ENCODE measurements around the gene STOML1.
A peak's percentile ranks its signal among the peaks of the same experiment; 100 is the strongest.
"Not testable (repeated sequence)": the region's sequence is repeated elsewhere in the genome, so short reads cannot be mapped to it uniquely, and the experiment has no call there.

STOML1 gene

DNA sequence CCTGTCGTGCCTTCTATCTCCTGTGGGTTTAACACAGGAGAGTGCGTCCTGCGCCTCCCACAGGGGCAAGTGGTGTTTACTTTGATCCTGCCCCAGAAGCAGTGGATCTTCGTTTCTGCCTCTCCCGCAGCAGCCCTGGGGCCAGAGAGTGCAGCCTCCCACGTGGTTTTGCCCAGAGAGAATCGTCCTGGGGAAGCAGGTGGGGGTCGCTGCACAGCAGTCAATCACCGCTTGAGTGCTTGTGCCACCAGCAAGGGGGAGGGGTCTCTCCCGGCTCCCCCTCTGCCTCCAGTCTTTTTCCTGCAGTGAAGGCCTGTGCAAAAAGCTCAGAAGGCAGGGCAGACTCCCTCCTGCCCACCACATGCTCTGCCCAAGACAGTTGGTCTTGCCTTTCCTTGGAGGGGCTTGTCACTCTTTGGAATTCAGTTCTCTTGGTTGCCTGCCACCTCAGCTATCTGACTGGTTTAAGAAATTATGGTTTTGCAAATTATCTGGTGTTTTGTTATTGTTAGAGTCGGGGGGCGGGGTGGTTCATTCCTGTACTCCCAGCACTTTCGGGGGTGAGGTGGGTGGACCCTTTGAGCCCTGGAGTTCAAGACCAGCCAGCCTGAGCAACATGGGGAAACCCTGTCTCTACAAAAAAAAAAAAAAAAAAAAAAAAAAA is 26.9 kb downstream of the STOML1 start:
- Histone ChIP-seq H4K20me1 (ENCODE audit: insufficient read depth) (no peaks in the 10 kb centered on the region), H3K4me3 (IDR thresholded peaks at IDR 0.05; ENCODE audit: insufficient read depth, low read depth, low read length) (no peak overlapping the region), H2AFZ (ENCODE audit: low read depth) (peak overlapping the region; percentile 96), H3K27me3 (ENCODE audit: insufficient read depth, low read depth) (no peaks in the 10 kb centered on the region), H3K36me3 (ENCODE audit: insufficient read depth) (no peaks in the 10 kb centered on the region), H3K9ac (peak overlapping the region; percentile 66), H3K4me2 (peak overlapping the region; percentile 83), H3K4me1 (ENCODE audit: low read depth, poor library complexity, severe bottlenecking) (peaks cover 65% of the 10 kb centered on the region), H3K27ac (peak overlapping the region; percentile 83), H3K79me2 (ENCODE audit: insufficient read depth, low read depth) (no peaks in the 10 kb centered on the region)
- TF ChIP-seq, protein P1, sequence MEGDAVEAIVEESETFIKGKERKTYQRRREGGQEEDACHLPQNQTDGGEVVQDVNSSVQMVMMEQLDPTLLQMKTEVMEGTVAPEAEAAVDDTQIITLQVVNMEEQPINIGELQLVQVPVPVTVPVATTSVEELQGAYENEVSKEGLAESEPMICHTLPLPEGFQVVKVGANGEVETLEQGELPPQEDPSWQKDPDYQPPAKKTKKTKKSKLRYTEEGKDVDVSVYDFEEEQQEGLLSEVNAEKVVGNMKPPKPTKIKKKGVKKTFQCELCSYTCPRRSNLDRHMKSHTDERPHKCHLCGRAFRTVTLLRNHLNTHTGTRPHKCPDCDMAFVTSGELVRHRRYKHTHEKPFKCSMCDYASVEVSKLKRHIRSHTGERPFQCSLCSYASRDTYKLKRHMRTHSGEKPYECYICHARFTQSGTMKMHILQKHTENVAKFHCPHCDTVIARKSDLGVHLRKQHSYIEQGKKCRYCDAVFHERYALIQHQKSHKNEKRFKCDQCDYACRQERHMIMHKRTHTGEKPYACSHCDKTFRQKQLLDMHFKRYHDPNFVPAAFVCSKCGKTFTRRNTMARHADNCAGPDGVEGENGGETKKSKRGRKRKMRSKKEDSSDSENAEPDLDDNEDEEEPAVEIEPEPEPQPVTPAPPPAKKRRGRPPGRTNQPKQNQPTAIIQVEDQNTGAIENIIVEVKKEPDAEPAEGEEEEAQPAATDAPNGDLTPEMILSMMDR (conservative IDR thresholded peaks at IDR 0.05; ENCODE audit: low read depth, low read length): peak; percentile 49; the same call in 1 of the 2 replicates

DNA sequence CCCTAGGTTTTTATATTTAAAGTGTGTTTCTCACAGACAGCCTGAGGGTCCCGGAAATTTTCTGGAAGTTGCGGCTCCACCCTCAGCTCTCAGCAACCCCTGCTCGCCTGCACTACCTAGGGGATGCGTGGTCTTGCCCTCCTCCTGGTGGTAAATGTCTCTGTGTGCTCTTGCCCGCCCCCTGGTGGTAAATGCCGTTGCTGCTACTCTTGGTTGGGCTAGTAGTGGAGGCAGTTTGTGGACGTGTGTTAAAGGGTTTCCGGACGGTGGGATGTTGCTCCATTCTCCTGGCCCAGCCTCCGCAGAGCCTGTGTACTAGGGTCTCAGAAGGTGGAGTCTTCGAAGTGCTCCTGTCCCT is 27.4 kb downstream of the STOML1 start:
- no peaks in the 10 kb centered on the region for H4K20me1 ChIP-seq (ENCODE audit: insufficient read depth)
- no peak overlapping the region for H3K4me3 ChIP-seq (IDR thresholded peaks at IDR 0.05; ENCODE audit: insufficient read depth, low read depth, low read length)
- no peaks in the 10 kb centered on the region for H3K27me3 ChIP-seq (ENCODE audit: insufficient read depth, low read depth)
- peak overlapping the region; percentile 83 for H3K27ac ChIP-seq
- TF ChIP-seq, protein P1 (conservative IDR thresholded peaks at IDR 0.05; ENCODE audit: low read depth, low read length): peak; percentile 91
- H2AFZ ChIP-seq (ENCODE audit: low read depth): peak overlapping the region; percentile 96
- peak overlapping the region; percentile 83 for H3K4me2 ChIP-seq
- H3K4me1 ChIP-seq (ENCODE audit: low read depth, poor library complexity, severe bottlenecking): peaks cover 70% of the 10 kb centered on the region
- H3K79me2 ChIP-seq (ENCODE audit: insufficient read depth, low read depth): no peaks in the 10 kb centered on the region
- no peaks in the 10 kb centered on the region for H3K36me3 ChIP-seq (ENCODE audit: insufficient read depth)
- peak overlapping the region; percentile 66 for H3K9ac ChIP-seq

DNA sequence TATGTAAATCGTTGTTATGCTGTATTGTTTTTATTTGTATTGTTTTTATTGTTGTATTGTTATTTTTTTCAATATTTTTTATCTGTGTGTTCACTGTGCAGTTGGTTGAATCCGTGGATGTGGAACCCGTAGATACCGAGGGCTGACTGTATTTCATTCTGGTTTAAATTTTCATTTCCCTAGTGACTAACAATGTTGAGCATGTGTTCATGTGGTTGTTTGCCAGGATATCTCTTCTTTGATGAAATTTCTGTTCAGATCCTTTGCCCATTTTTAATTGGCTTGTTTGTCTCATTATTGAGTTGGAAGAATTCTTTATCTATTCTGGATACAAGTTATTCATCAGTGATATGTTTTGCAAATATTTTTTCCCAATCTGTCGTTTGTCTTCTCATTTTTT is 29.7 kb downstream of the STOML1 start:
- Histone ChIP-seq H2AFZ (ENCODE audit: low read depth) (no peak overlapping the region), H3K4me1 (ENCODE audit: low read depth, poor library complexity, severe bottlenecking) (peaks cover 77% of the 10 kb centered on the region), H3K79me2 (ENCODE audit: insufficient read depth, low read depth) (no peaks in the 10 kb centered on the region), H3K27ac (no peak overlapping the region), H4K20me1 (ENCODE audit: insufficient read depth) (no peaks in the 10 kb centered on the region), H3K36me3 (ENCODE audit: insufficient read depth) (no peaks in the 10 kb centered on the region), H3K4me2 (no peak overlapping the region), H3K9ac (no peak overlapping the region), H3K4me3 (IDR thresholded peaks at IDR 0.05; ENCODE audit: insufficient read depth, low read depth, low read length) (no peak overlapping the region), H3K27me3 (ENCODE audit: insufficient read depth, low read depth) (no peaks in the 10 kb centered on the region)
- TF ChIP-seq, protein P1 (conservative IDR thresholded peaks at IDR 0.05; ENCODE audit: low read depth, low read length): no peak

DNA sequence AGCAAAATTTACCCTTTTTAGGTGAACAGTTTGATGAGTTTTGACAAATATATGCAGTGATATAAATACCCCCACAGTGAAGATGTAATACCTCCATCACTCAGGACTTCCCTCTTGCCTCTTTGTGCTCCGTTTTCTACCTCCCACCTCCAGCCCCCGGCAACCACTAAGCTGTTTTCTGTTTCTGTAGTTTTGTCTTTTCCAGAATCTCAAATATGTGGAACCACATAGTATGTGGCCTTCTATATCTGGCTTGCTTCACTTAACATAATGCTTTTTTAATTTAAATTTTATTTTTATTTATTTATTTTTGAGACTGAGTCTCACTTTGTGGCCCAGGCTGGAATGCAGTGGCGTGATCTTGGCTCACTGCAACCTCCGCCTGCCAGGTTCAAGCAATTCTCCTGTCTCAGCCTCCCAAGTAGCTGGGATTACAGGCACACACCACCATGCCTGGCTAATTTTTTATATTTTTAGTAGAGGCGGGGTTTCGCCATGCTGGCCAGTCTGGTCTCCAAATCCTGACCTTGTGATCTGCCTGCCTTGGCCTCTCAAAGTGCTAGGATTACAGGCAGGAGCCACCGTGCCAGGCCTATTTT is 31.5 kb downstream of the STOML1 start:
- not testable (repeated sequence) for H3K9ac ChIP-seq; H3K79me2 ChIP-seq (ENCODE audit: insufficient read depth, low read depth); H4K20me1 ChIP-seq (ENCODE audit: insufficient read depth); H3K27me3 ChIP-seq (ENCODE audit: insufficient read depth, low read depth); H3K4me3 ChIP-seq (IDR thresholded peaks at IDR 0.05; ENCODE audit: insufficient read depth, low read depth, low read length); H3K36me3 ChIP-seq (ENCODE audit: insufficient read depth); H2AFZ ChIP-seq (ENCODE audit: low read depth)
- Histone ChIP-seq H3K27ac (peak overlapping the region; percentile 70; the same call in 1 of the 2 replicates), H3K4me2 (peak overlapping the region; percentile 50; the same call in 1 of the 2 replicates), H3K4me1 (ENCODE audit: low read depth, poor library complexity, severe bottlenecking) (peaks cover 58% of the 10 kb centered on the region)

DNA sequence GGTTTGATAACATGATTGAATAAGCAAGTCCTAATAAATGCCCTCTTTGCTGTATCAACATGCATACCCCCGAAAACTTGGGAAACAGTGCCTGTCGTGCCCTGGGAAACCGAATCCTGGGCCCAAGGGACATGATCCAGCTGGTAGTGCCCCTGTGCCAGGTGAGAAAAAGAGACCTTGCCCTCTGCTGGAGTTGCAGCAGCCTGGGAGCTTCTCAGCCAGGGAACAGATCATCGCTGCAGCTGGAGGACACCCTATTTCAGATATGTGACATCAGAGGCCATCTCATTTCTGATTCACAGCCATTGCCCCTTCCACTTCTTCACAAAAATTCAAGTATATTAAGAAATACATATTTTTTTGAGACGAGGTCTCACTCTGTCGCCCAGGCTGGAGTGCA is 32.3 kb downstream of the STOML1 start:
- no peaks in the 10 kb centered on the region for H4K20me1 ChIP-seq (ENCODE audit: insufficient read depth)
- peak overlapping the region; percentile 12; the same call in 1 of the 2 replicates for H3K9ac ChIP-seq
- H3K79me2 ChIP-seq (ENCODE audit: insufficient read depth, low read depth): no peaks in the 10 kb centered on the region
- H3K4me3 ChIP-seq (IDR thresholded peaks at IDR 0.05; ENCODE audit: insufficient read depth, low read depth, low read length): no peak overlapping the region
- H2AFZ ChIP-seq (ENCODE audit: low read depth): peak overlapping the region; percentile 27; the same call in 1 of the 2 replicates
- no peaks in the 10 kb centered on the region for H3K27me3 ChIP-seq (ENCODE audit: insufficient read depth, low read depth)
- peak overlapping the region; percentile 50 for H3K4me2 ChIP-seq
- peaks cover 51% of the 10 kb centered on the region for H3K4me1 ChIP-seq (ENCODE audit: low read depth, poor library complexity, severe bottlenecking)
- peak overlapping the region; percentile 70 for H3K27ac ChIP-seq
- TF ChIP-seq, protein P1 (conservative IDR thresholded peaks at IDR 0.05; ENCODE audit: low read depth, low read length): no peak
- H3K36me3 ChIP-seq (ENCODE audit: insufficient read depth): no peaks in the 10 kb centered on the region
